HCT116 (cell line): Measurements from ENCODE around the gene TMEM121B. TPM values are rescaled to one million over a fixed set of nuclear protein-coding genes. Genes with fewer than 3 reads are reported as not detected.

Experiments used
- ATAC-seq: fragments of 200-7000 bp; cut with Tn5 transposase; 2 replicates; pipeline ENCODE4 v1.9.1; 2020; ENCODE audit warnings: mild to moderate bottlenecking, moderate library complexity
- BruUV-seq: library from RNA; stranded (reverse); fragments of 400-500 nt; replicated peaks from 2 replicates; lab custom pipeline; 2021; lab: Mats Ljungman, UMichigan
- CTCF ChIA-PET: fragments of 300-600 bp; sonication (Branson Sonifier 250); formaldehyde crosslinking; loops from one replicate; lab custom pipeline; 2021; ENCODE audit warnings: antibody characterized with exemption; lab: Charles Lee
- POLR2A ChIA-PET: fragments of 300-600, 350-600 bp; sonication (Branson Sonifier 250); formaldehyde crosslinking; loops from one replicate; lab custom pipeline; 2021; ENCODE audit warnings: antibody characterized with exemption; lab: Charles Lee
- RAD21 ChIA-PET, 2 experiments: fragments of 300-600 bp; sonication (Branson Sonifier 250); formaldehyde crosslinking; loops; one replicate each; lab custom pipeline; 2023; ENCODE audit warnings: low total read pairs in 2 of 2; ENCODE audit not compliant: uncharacterized antibody in 2 of 2, unreplicated experiment in 2 of 2, low non-redundant PET in 1 of 2; lab: Charles Lee
- DNase-seq: peaks from one replicate; pipeline ENCODE4 v3.0.0-alpha.2; 2010; ENCODE audit warnings: low read depth, low spot score
- H2AFZ ChIP-seq: fragments of 200-600 bp; shearing (Covaris generic), sonication (generic); 2 replicates; pipeline ENCODE4 v1.6.1; 2017; ENCODE audit warnings: low read depth, mixed run types, mixed read lengths, antibody characterized with exemption, low read length; ENCODE audit not compliant: poor library complexity, severe bottlenecking
- H3K27ac ChIP-seq: 2 replicates; pipeline ENCODE4 v1.5.1; 2012; ENCODE audit warnings: low read depth, low read length
- H3K27me3 ChIP-seq: fragments of 200-600 bp; sonication (generic); 2 replicates; pipeline ENCODE4 v1.6.1; 2016; ENCODE audit warnings: mixed run types, low read length, mixed read lengths; ENCODE audit not compliant: insufficient read depth
- H3K36me3 ChIP-seq, 2 experiments: fragments of 200-500 bp in 1 of 2; fragments of 200-600 bp in 1 of 2; sonication (Bioruptor generic) in 1 of 2; sonication (generic) in 1 of 2; 2 replicates each; pipeline versions ENCODE4 v1.5.1 to v1.6.1; 2014 to 2016; ENCODE audit warnings: low read length in 2 of 2, inconsistent platforms in 1 of 2, mixed read lengths in 1 of 2, mixed run types in 1 of 2; ENCODE audit not compliant: insufficient read depth in 2 of 2, control insufficient read depth in 1 of 2
- H3K4me1 ChIP-seq, 2 experiments: fragments of 200-600 bp in 1 of 2; sonication (generic) in 1 of 2; 2 replicates each; pipeline versions ENCODE4 v1.5.1 to v1.6.1; 2012 to 2017; ENCODE audit warnings: low read length in 2 of 2, inconsistent platforms in 1 of 2, mild to moderate bottlenecking in 1 of 2, mixed read lengths in 1 of 2, mixed run types in 1 of 2, moderate library complexity in 1 of 2; ENCODE audit not compliant: insufficient read depth in 2 of 2, control insufficient read depth in 1 of 2
- H3K4me2 ChIP-seq: fragments of 200-600 bp; sonication (generic); 2 replicates; pipeline ENCODE4 v1.6.1; 2017; ENCODE audit warnings: mixed run types, low read length, mixed read lengths
- H3K4me3 ChIP-seq, 2 experiments: fragments of 200-600 bp in 1 of 2; sonication (generic) in 1 of 2; replicated peaks in 1 of 2; 2 replicates each; pipeline ENCODE4 v1.5.1; 2011 to 2016; ENCODE audit warnings: low read length in 2 of 2, control low read depth in 1 of 2, low read depth in 1 of 2, mild to moderate bottlenecking in 1 of 2, mixed read lengths in 1 of 2, mixed run types in 1 of 2
- H3K79me2 ChIP-seq: fragments of 200-600 bp; sonication (generic); 2 replicates; pipeline ENCODE4 v1.6.1; 2017; ENCODE audit warnings: mild to moderate bottlenecking, mixed run types, low read length, moderate library complexity, mixed read lengths; ENCODE audit not compliant: insufficient read depth
- H3K9ac ChIP-seq: fragments of 200-600 bp; sonication (generic); 2 replicates; pipeline ENCODE4 v1.6.1; 2016; ENCODE audit warnings: low read length, mixed read lengths
- H3K9me2 ChIP-seq: fragments of 200-600 bp; sonication (generic), shearing (Covaris generic); 2 replicates; pipeline ENCODE4 v1.6.1; 2017; ENCODE audit warnings: mixed run types, mild to moderate bottlenecking, moderate library complexity; ENCODE audit not compliant: insufficient read depth
- H3K9me3 ChIP-seq, 2 experiments: fragments of 200-500 bp in 1 of 2; fragments of 200-600 bp in 1 of 2; sonication (Bioruptor generic) in 1 of 2; sonication (generic) in 1 of 2; 2 replicates each; pipeline ENCODE4 v1.6.1; 2014 to 2017; ENCODE audit warnings: low read length in 2 of 2, mixed read lengths in 2 of 2, inconsistent platforms in 1 of 2, low read depth in 1 of 2, mild to moderate bottlenecking in 1 of 2, mixed run types in 1 of 2, moderate library complexity in 1 of 2; ENCODE audit not compliant: control insufficient read depth in 1 of 2, insufficient read depth in 1 of 2
- H4K20me1 ChIP-seq: fragments of 200-600 bp; sonication (generic), shearing (Covaris generic); 2 replicates; pipeline ENCODE4 v1.6.1; 2017; ENCODE audit warnings: mixed run types, mild to moderate bottlenecking, moderate library complexity; ENCODE audit not compliant: insufficient read depth
- ATF3 ChIP-seq: IDR thresholded peaks from 2 replicates; pipeline ENCODE4 v1.6.1; 2012
- CBX3 ChIP-seq: IDR thresholded peaks from 2 replicates; pipeline ENCODE4 v1.6.1; 2012; ENCODE audit warnings: low read depth
- CEBPB ChIP-seq: IDR thresholded peaks from 2 replicates; pipeline ENCODE4 v1.6.1; 2012; ENCODE audit warnings: low read depth
- CTCF ChIP-seq, 3 experiments: fragments of 200-600 bp in 1 of 3; sonication (generic) in 1 of 3; IDR thresholded peaks in 2 of 3; conservative IDR thresholded peaks in 1 of 3; 2 replicates each; pipeline ENCODE4 v1.5.1; 2012 to 2017; ENCODE audit warnings: low read depth in 2 of 3, low read length in 2 of 3, antibody characterized with exemption in 1 of 3, borderline replicate concordance in 1 of 3, control low read depth in 1 of 3, mild to moderate bottlenecking in 1 of 3, mixed read lengths in 1 of 3, mixed run types in 1 of 3, moderate library complexity in 1 of 3; ENCODE audit not compliant: insufficient read depth in 1 of 3
- EGR1 ChIP-seq: IDR thresholded peaks from 2 replicates; pipeline ENCODE4 v1.6.1; 2012; ENCODE audit warnings: low read depth
- ELF1 ChIP-seq: IDR thresholded peaks from 2 replicates; pipeline ENCODE4 v1.6.1; 2012; ENCODE audit warnings: low read depth, borderline replicate concordance
- EZH2 ChIP-seq: fragments of 200-600 bp; sonication (generic); IDR thresholded peaks from 2 replicates; pipeline ENCODE4 v1.6.1; 2017; ENCODE audit warnings: antibody characterized with exemption, mixed run types
- FOSL1 ChIP-seq: IDR thresholded peaks from 2 replicates; pipeline ENCODE4 v1.6.1; 2012; ENCODE audit warnings: low read depth
- JUND ChIP-seq: IDR thresholded peaks from 2 replicates; pipeline ENCODE4 v1.6.1; 2012
- MAX ChIP-seq: IDR thresholded peaks from 2 replicates; pipeline ENCODE4 v1.6.1; 2012
- POLR2A ChIP-seq: IDR thresholded peaks from 2 replicates; pipeline ENCODE4 v1.7.0; 2011; ENCODE audit warnings: borderline replicate concordance; ENCODE audit not compliant: insufficient read depth, insufficient read length; ENCODE audit errors: extremely low read depth
- POLR2AphosphoS5 ChIP-seq: IDR thresholded peaks from 2 replicates; pipeline ENCODE4 v1.6.1; 2011; ENCODE audit warnings: mild to moderate bottlenecking, low read depth, low read length, moderate library complexity
- RAD21 ChIP-seq: IDR thresholded peaks from 2 replicates; pipeline ENCODE4 v1.6.1; 2012; ENCODE audit warnings: low read depth, mild to moderate bottlenecking
- REST ChIP-seq: IDR thresholded peaks from 2 replicates; pipeline ENCODE4 v1.6.1; 2012; ENCODE audit warnings: low read depth
- SP1 ChIP-seq: IDR thresholded peaks from 2 replicates; pipeline ENCODE4 v1.6.1; 2012; ENCODE audit warnings: low read depth
- TCF7L2 ChIP-seq: IDR thresholded peaks from 2 replicates; pipeline ENCODE4 v1.7.0; 2011; ENCODE audit warnings: borderline replicate concordance, inconsistent platforms; ENCODE audit not compliant: insufficient read depth, insufficient read length; ENCODE audit errors: extremely low read depth
- YY1 ChIP-seq: IDR thresholded peaks from 2 replicates; pipeline ENCODE4 v1.6.1; 2011; ENCODE audit warnings: low read length, low read depth, moderate library complexity, mild to moderate bottlenecking; ENCODE audit not compliant: insufficient replicate concordance; ENCODE audit errors: extremely low read depth
- ZFX ChIP-seq: fragments of 450-650 bp; IDR thresholded peaks from 2 replicates; pipeline ENCODE4 v1.6.1; 2017
- ZNF274 ChIP-seq: fragments of 200-500 bp; sonication (Bioruptor generic); IDR thresholded peaks from 2 replicates; pipeline ENCODE4 v1.6.1; 2014; ENCODE audit warnings: mild to moderate bottlenecking, low read depth, low read length, inconsistent platforms
- intact Hi-C: fragments of 100-400 bp; cut with micrococcal nuclease; formaldehyde crosslinking; loops from 2 replicates; pipeline ENCODE4 v1.10.0; 2022
- total RNA-seq: library from RNA; stranded (reverse); gene quantifications from one replicate; pipeline ENCODE4 v1.2.1, GENCODE V29; 2021; ENCODE audit not compliant: unreplicated experiment

The TMEM121B gene
- total RNA-seq, 1 experiment from 2014 or later = 0.57 TPM

GRCh38 chr22:17115236-17115635 is 5.9 kb downstream of the TMEM121B start (continued):
- TF ChIP-seq YY1 = no peak

DNA sequence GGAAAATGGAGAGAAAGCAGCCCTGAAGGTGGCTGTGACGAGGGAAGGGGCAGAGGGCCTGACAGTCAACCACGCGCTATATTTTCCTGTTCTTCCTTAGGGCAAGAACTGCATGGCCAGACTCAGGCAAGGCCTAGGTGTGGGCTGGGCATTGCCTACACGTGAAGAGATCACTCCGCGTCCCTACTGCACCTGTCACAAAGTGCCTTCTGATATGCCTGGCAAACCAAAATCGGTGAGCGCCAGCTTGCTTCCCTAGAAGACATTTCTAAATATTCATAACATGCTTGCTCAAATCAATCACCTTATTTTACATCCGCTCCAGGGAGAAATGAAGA is 6.3 kb downstream of the TMEM121B start:
- Histone ChIP-seq H3K4me3 (no peak overlapping the region), H2AFZ (no peak overlapping the region), H3K27me3 (no peaks in the 10 kb centered on the region), H3K27ac (no peak overlapping the region), H4K20me1 (no peaks in the 10 kb centered on the region), H3K79me2 (no peaks in the 10 kb centered on the region), H3K36me3 (no peaks in the 10 kb centered on the region), H3K4me2 (no peak overlapping the region), H3K9me3 (no peaks in the 10 kb centered on the region), H3K9ac (no peak overlapping the region), H3K9me2 (no peaks in the 10 kb centered on the region), H3K4me1 (no peaks in the 10 kb centered on the region)
- ATAC-seq (no peak), DNase-seq (no peak)
- no TSS peak for BruUV-seq
- ChIA-PET RAD21 (no interaction called here), CTCF (interaction anchor here (1.3 kb wide), 1 partner anchor 57 kb away, joined by 4 read pairs; no protein-coding TSS in a partner anchor), POLR2A (no interaction called here)
- intact Hi-C loops = no loop called here
- no peak for TF ChIP-seq ATF3
- no peak for TF ChIP-seq SP1
- no peak for TF ChIP-seq RAD21
- TF ChIP-seq ZFX = no peak
- no peak for TF ChIP-seq EZH2
- TF ChIP-seq FOSL1 = no peak
- TF ChIP-seq YY1 = no peak
- no peak for TF ChIP-seq CTCF (IDR thresholded peaks at IDR 0.05 in 2 of 3, conservative IDR thresholded peaks at IDR 0.05 in 1 of 3; ENCODE audit: borderline replicate concordance in 1 of 3, insufficient read depth in 1 of 3, low read depth in 2 of 3, low read length in 2 of 3)
- no peak for TF ChIP-seq CBX3
- no peak for TF ChIP-seq CEBPB
- TF ChIP-seq EGR1 = no peak
- no peak for TF ChIP-seq POLR2A
- TF ChIP-seq ELF1 = no peak
- TF ChIP-seq ZNF274 = no peak
- no peak for TF ChIP-seq POLR2AphosphoS5
- no peak for TF ChIP-seq TCF7L2
- TF ChIP-seq JUND = no peak
- TF ChIP-seq REST = no peak
- TF ChIP-seq MAX = no peak
